Left kidney (tissue), 2 donors: ENCODE data around the gene COL25A1. TPM values are rescaled to one million over a fixed set of nuclear protein-coding genes. Genes with fewer than 3 reads are reported as not detected.
A peak's percentile ranks its signal among the peaks of the same experiment; 100 is the strongest.

Experiments
- DNase-seq: peaks from one replicate; pipeline ENCODE4 v3.0.0-alpha.2; 2013
- polyA plus RNA-seq: library from polyadenylated mRNA; unstranded; fragments of 120-200 nt; gene quantifications from one replicate; pipeline ENCODE4 v1.2.1, GENCODE V29; 2013; ENCODE audit not compliant: insufficient read length

Gene COL25A1
- polyA plus RNA-seq, 1 donor, result 19.6 TPM

GRCh38 chr4:108852691-108853090, 449.8 kb downstream of the COL25A1 start:
- DNase-seq, result no peak

- no peak for DNase-seq
Measured at GRCh38 chr4:108851366-108851765, 451.1 kb downstream of the COL25A1 start.

GRCh38 chr4:108850219-108850649, 452.2 kb downstream of the COL25A1 start:
- DNase-seq, result no peak

GRCh38 chr4:108849611-108850168, 452.8 kb downstream of the COL25A1 start:
- peak; percentile 55 for DNase-seq

- DNase-seq, result no peak
Measured at GRCh38 chr4:108846568-108846967, 455.9 kb downstream of the COL25A1 start.

GRCh38 chr4:108840426-108840975, 462.0 kb downstream of the COL25A1 start:
- DNase-seq, result no peak

- no peak for DNase-seq
Measured at GRCh38 chr4:108839333-108839732, 463.1 kb downstream of the COL25A1 start.

- DNase-seq, result no peak
Measured at GRCh38 chr4:108838451-108838850, 464.0 kb downstream of the COL25A1 start.

- peak; percentile 46 for DNase-seq
Measured at GRCh38 chr4:108834835-108835384, 467.5 kb downstream of the COL25A1 start.

GRCh38 chr4:108834166-108834834, 468.2 kb downstream of the COL25A1 start:
- DNase-seq, result no peak

GRCh38 chr4:108833046-108833445, 469.4 kb downstream of the COL25A1 start:
- peak; percentile 31 for DNase-seq

GRCh38 chr4:108831886-108832285, 470.6 kb downstream of the COL25A1 start:
- DNase-seq, result no peak

GRCh38 chr4:108831291-108831690, 471.2 kb downstream of the COL25A1 start:
- no peak for DNase-seq

- DNase-seq, result peak; percentile 60
Measured at GRCh38 chr4:108830509-108831244, 471.8 kb downstream of the COL25A1 start.

- no peak for DNase-seq
Measured at GRCh38 chr4:108829966-108830492, 472.4 kb downstream of the COL25A1 start.

- no peak for DNase-seq
Measured at GRCh38 chr4:108828620-108829019, 473.8 kb downstream of the COL25A1 start.

- DNase-seq, result no peak
Measured at GRCh38 chr4:108825737-108826136, 476.7 kb downstream of the COL25A1 start.

- DNase-seq, result no peak
Measured at GRCh38 chr4:108821351-108821930, 481.0 kb downstream of the COL25A1 start.

- DNase-seq, result no peak
Measured at GRCh38 chr4:108820492-108821350, 481.7 kb downstream of the COL25A1 start.

- no peak for DNase-seq
Measured at GRCh38 chr4:108814326-108814725, 488.1 kb downstream of the COL25A1 start.

GRCh38 chr4:108813261-108813660, 489.2 kb downstream of the COL25A1 start:
- no peak for DNase-seq
